Fibroblast of skin of left quadriceps (primary cell): ENCODE data around the gene RELN.
"Not testable (repeated sequence)": the region's sequence is repeated elsewhere in the genome, so short reads cannot be mapped to it uniquely, and the experiment has no call there.

Experiments
- DNase-seq, 2 experiments: peaks; one replicate each; pipeline ENCODE4 v3.0.0-alpha.2; 2013; ENCODE audit warnings: low read depth in 2 of 2

The RELN gene

GRCh38 chr7:103791894-103792293 is 197.6 kb downstream of the RELN start:
- DNase-seq, result no peak

- DNase-seq, result not testable (repeated sequence)
Observed at GRCh38 chr7:103787041-103787440, 202.4 kb downstream of the RELN start.

GRCh38 chr7:103784646-103785286 is 204.7 kb downstream of the RELN start:
- DNase-seq, result no peak

- no peak for DNase-seq
Observed at GRCh38 chr7:103781409-103781808, 208.0 kb downstream of the RELN start.

GRCh38 chr7:103780561-103780960 is 208.9 kb downstream of the RELN start:
- DNase-seq, result not testable (repeated sequence)

GRCh38 chr7:103777440-103777839 is 212.0 kb downstream of the RELN start:
- no peak for DNase-seq

GRCh38 chr7:103773726-103774125 is 215.7 kb downstream of the RELN start:
- no peak for DNase-seq

- DNase-seq, result no peak
Observed at GRCh38 chr7:103772171-103772773, 217.2 kb downstream of the RELN start.

GRCh38 chr7:103771294-103771693 is 218.2 kb downstream of the RELN start:
- DNase-seq, result no peak

- no peak for DNase-seq
Observed at GRCh38 chr7:103766660-103767059, 222.8 kb downstream of the RELN start.

GRCh38 chr7:103765901-103766300 is 223.6 kb downstream of the RELN start:
- DNase-seq, result no peak

- no peak for DNase-seq
Observed at GRCh38 chr7:103764901-103765300, 224.6 kb downstream of the RELN start.

- DNase-seq, result no peak
Observed at GRCh38 chr7:103762877-103763276, 226.6 kb downstream of the RELN start.

GRCh38 chr7:103762065-103762760 is 227.2 kb downstream of the RELN start:
- DNase-seq, result no peak

GRCh38 chr7:103752995-103753394 is 236.5 kb downstream of the RELN start:
- DNase-seq, result no peak

GRCh38 chr7:103751311-103751880 is 238.1 kb downstream of the RELN start:
- DNase-seq, result no peak

- no peak for DNase-seq
Observed at GRCh38 chr7:103748680-103749079, 240.8 kb downstream of the RELN start.

- DNase-seq, result no peak
Observed at GRCh38 chr7:103735377-103735776, 254.1 kb downstream of the RELN start.

- no peak for DNase-seq
Observed at GRCh38 chr7:103731169-103731568, 258.3 kb downstream of the RELN start.

GRCh38 chr7:103729026-103729425 is 260.4 kb downstream of the RELN start:
- DNase-seq, result no peak

GRCh38 chr7:103727982-103728610 is 261.4 kb downstream of the RELN start:
- DNase-seq, result no peak

GRCh38 chr7:103719070-103719469 is 270.4 kb downstream of the RELN start:
- DNase-seq, result no peak
